HG02571 (cell line): Measurements from ENCODE around the gene PRKN.

Experiments used
- ATAC-seq: cut with Tn5 transposase; IDR thresholded peaks from one replicate; pipeline ENCODE4 v1.9.1; 2021; ENCODE audit warnings: mild to moderate bottlenecking, moderate library complexity; ENCODE audit not compliant: unreplicated experiment

PRKN gene

GRCh38 chr6:161941565-161941964 lies 786.0 kb downstream of the PRKN start:
- no peak for ATAC-seq

GRCh38 chr6:161940519-161940918 lies 787.0 kb downstream of the PRKN start:
- no peak for ATAC-seq

GRCh38 chr6:161926324-161926723 lies 801.2 kb downstream of the PRKN start:
- no peak for ATAC-seq

GRCh38 chr6:161924516-161925116 lies 803.0 kb downstream of the PRKN start:
- ATAC-seq: no peak

GRCh38 chr6:161922631-161923119 lies 804.9 kb downstream of the PRKN start:
- ATAC-seq: no peak

- no peak for ATAC-seq
Measured at GRCh38 chr6:161921602-161922395, 805.8 kb downstream of the PRKN start.

- ATAC-seq: no peak
Measured at GRCh38 chr6:161919691-161920090, 807.9 kb downstream of the PRKN start.

GRCh38 chr6:161918628-161919205 lies 808.8 kb downstream of the PRKN start:
- no peak for ATAC-seq

- ATAC-seq: no peak
Measured at GRCh38 chr6:161918109-161918531, 809.4 kb downstream of the PRKN start.

GRCh38 chr6:161917645-161918044 lies 809.9 kb downstream of the PRKN start:
- ATAC-seq: no peak

GRCh38 chr6:161915456-161915964 lies 812.1 kb downstream of the PRKN start:
- no peak for ATAC-seq

GRCh38 chr6:161908872-161909271 lies 818.7 kb downstream of the PRKN start:
- no peak for ATAC-seq

- ATAC-seq: no peak
Measured at GRCh38 chr6:161906571-161906970, 821.0 kb downstream of the PRKN start.

- no peak for ATAC-seq
Measured at GRCh38 chr6:161903584-161904212, 823.9 kb downstream of the PRKN start.

GRCh38 chr6:161901740-161902426 lies 825.7 kb downstream of the PRKN start:
- ATAC-seq: no peak

- no peak for ATAC-seq
Measured at GRCh38 chr6:161894436-161894835, 833.1 kb downstream of the PRKN start.

GRCh38 chr6:161891542-161891941 lies 836.0 kb downstream of the PRKN start:
- ATAC-seq: no peak

- no peak for ATAC-seq
Measured at GRCh38 chr6:161890832-161891297, 836.7 kb downstream of the PRKN start.

- ATAC-seq: no peak
Measured at GRCh38 chr6:161890133-161890831, 837.3 kb downstream of the PRKN start.

- ATAC-seq: no peak
Measured at GRCh38 chr6:161889324-161889723, 838.2 kb downstream of the PRKN start.
